Left cardiac atrium (tissue), 4 donors: Measurements from ENCODE around the gene ZSCAN32. TPM values are rescaled to one million over a fixed set of nuclear protein-coding genes. Genes with fewer than 3 reads are reported as not detected.

Experiments used
- ATAC-seq, 2 donors: fragments of 200-7000 bp; cut with Tn5 transposase; one replicate each; pipeline ENCODE4 v1.9.1; 2020; ENCODE audit warnings: mild to moderate bottlenecking in 2 of 2, moderate library complexity in 2 of 2
- DNase-seq: peaks from one replicate; pipeline ENCODE4 v3.0.0-alpha.2; 2020
- intact Hi-C, 2 donors: fragments of 100-400 bp; cut with DNase I; formaldehyde crosslinking; loops; one replicate each; pipeline versions ENCODE4 v1.14.1 to v1.15.1; 2022 to 2023
- total RNA-seq, 2 donors: library from RNA; stranded (reverse); fragmentation: NEBNext Ultra II Directional; extraction: Animal tissue kit (Norgen Biotek cat#: 25700); gene quantifications; one replicate each; pipeline ENCODE4 v1.2.1, GENCODE V29; 2021
- donor health status: DM: no; HTN: yes; CAD: no.
- donor health status: DM: no; HTN: yes; CAD: no; lungs with severe emphysema.
- donor health status: DM: yes; HTN: yes; CAD: no.
- donor health status: Dilated cardiomyopathy.

ZSCAN32 gene
- total RNA-seq, 2 donors from 2014 or later, result 7.1 to 9.4 TPM

DNA sequence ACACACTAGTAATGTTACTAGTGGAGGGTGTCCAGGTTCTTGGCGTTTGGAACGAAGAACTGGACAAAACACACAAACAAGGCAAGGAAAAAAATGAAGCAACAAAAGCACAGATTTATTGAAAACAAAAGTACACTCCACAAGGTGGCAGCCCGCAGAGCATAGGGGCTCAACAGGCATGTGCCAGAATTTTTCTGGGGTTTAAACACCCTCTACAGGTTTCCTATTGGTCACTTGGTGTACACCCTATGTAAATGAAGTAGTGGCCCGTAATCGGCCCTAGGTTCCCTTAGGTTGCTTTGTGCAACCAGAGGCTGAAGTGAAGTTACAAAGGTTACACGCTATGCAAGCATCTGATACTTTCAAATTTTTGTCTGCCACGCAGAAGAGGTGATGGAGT is 37.0 kb downstream of the ZSCAN32 start:
- intact Hi-C loops, result no loop called here
- no peak for ATAC-seq
- DNase-seq, result no peak

DNA sequence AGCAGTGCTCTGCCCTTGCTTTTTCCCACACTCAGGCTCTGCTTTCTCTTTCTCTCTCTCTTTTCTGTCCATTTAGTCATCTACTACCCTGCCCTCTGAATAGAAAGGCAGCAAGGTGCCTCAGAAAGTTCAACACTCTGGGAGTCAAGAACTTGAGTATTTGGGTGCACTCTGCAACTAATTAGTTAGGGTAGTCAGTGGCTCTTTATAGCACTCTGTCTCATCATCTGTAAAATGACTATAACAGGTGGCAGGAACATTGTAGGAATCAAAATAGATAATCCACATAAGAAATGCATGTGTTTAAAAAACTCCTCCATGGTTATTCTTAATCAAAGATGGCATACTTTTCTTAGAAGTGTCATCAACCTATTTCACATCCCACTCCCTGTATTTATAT is 37.9 kb downstream of the ZSCAN32 start:
- ATAC-seq (no peak), DNase-seq (no peak)
- intact Hi-C loops, result no loop called here

DNA sequence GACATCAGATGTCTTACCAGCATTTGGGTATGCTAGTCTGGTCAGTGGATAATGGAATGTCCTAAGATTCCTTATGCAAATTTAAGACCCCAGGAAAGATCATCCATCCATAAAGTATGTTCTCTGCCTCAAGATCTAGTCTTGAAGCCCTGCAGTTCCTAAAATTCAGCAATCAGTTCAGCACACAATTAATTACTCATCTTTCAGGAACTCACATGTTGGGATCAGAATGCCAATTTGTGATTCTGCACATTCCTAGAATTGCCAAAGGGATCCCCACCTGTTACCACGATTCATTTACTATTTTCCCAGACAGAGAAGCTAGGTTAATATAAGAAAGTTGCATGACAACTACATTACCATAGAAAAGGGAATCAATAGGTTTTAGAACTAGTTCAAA is 41.9 kb downstream of the ZSCAN32 start:
- ATAC-seq (no peak), DNase-seq (no peak)
- intact Hi-C loops, result no loop called here

DNA sequence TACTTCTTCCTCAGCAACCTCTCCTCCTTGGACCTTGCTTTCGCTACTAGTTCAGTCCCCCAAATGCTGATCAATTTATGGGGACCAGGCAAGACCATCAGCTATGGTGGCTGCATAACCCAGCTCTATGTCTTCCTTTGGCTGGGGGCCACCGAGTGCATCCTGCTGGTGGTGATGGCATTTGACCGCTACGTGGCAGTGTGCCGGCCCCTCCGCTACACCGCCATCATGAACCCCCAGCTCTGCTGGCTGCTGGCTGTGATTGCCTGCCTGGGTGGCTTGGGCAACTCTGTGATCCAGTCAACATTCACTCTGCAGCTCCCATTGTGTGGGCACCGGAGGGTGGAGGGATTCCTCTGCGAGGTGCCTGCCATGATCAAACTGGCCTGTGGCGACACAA is 44.7 kb downstream of the ZSCAN32 start:
- intact Hi-C loops, result no loop called here
- ATAC-seq, result no peak
- no peak for DNase-seq

DNA sequence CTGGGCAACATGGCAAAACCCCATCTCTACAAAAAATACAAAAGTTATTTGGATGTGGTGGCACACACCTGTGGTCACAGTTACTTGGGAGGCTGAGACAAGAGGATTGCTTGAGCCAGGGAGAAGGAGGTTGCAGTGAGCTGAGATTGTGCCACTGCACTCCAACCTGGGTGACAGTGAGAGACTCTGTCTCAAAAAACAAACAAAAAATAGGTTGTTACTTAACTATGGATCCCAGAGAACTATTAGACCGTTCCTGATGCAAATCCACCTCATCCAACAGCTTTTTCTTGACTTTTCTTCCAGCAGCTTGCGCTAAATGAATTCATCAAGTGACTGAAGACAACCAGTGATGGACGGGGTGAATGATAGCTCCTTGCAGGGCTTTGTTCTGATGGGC is 45.2 kb downstream of the ZSCAN32 start, which contains the start of gene OR2C1:
OR2C1 (plus strand) TSS at position 301 of the 400 bp plus-strand sequence; CDS start at position 353, 52 bp downstream.
- intact Hi-C loops, result no loop called here
- no peak for ATAC-seq

DNA sequence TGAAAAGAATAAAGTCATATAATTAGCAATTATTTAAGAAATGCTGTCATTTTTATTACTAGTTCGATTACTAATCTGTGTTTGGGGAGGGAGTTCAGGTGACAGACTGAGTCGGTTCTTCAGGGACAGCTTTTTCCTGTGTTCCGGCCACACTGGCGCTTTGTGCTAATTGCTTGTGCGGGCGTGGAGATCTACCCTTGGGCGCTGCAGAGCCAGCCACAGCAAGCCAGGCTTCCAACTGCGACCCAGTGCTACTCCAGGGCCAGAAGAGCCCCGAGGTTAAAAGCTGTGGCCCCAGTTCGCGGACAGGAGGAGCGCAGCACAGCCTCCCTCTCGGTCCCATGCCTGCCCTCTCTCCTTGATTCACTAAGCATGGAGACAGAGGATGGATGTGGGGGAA is 51.6 kb downstream of the ZSCAN32 start:
- intact Hi-C loops, result no loop called here
- no peak for ATAC-seq
- no peak for DNase-seq

More for the DNA sequence above, 45.2 kb downstream of the ZSCAN32 start, which contains the start of gene OR2C1:
- DNase-seq, result no peak

DNA sequence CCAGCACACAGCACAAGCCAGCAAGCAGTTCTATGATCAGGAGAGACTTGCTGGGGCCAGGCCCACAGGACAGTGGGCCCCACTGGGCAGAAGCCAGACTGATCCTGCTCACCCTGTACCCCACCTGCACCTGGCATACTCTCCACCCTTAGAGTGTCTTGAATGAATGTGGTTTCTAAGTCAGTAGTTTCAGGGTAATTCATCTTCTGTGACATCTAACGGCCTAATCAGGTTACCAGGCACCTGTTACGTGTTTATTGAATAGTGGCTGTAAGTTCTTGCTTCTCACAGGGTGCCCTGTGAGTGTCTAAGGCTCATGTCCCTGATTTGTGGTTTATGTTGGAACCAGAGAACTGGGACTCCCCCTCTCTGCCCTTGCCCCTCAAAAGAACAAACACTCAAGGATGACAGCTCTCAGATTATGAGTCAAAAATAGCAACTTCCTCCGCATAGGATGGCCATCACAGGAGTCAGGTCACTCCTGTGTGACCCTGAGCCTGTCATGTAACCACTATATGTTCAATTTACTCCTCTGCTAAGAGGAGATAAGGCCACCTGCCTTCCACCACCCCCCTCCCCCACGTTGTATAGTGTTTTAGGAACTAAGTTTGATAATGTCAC is 52.1 kb downstream of the ZSCAN32 start:
- ATAC-seq (no peak), DNase-seq (no peak)

DNA sequence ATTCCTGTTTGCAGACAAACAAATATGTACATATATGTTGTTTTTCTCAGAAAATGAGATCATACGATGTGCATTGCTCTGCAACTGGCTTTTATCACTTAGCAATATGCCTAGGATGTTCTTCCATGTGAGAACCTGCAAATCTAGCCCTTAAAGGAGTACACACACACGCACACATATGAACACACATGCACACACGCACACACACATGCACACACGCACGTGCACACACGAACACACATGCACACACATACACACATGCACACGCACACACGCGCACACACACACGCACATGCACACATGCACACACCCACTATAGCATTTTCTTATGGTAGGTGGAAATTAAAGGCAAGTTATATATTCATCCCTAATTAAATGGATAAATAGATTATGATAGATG is 53.2 kb downstream of the ZSCAN32 start:
- intact Hi-C loops, result no loop called here
- ATAC-seq, result no peak
- DNase-seq, result no peak

More for the DNA sequence above, 52.1 kb downstream of the ZSCAN32 start:
- intact Hi-C loops, result no loop called here

DNA sequence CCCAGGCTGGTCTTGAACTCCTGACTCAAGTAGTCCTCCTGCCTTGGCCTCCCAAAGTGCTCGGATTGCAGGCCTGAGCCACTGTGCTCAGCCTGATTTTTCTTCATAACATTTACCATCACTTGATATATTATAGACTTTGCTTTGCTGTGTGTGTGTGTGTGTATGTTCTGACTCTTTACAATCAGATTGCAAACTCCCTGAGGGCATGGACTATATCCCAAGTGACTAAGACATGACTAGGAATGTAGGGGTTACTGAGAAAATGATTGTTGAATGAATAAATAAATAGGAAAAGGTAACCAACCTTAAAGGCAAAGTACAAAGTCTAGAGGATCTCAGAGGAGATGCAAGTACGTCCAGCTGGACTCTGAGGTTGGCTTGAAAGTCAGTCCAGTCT is 54.8 kb downstream of the ZSCAN32 start:
- intact Hi-C loops, result no loop called here
- DNase-seq (no peak), ATAC-seq (no peak)

Other genes starting within 250 kb of the ZSCAN32 start
- not detected for gene OR1F1, start 212.8 kb downstream of the ZSCAN32 start, total RNA-seq
- 1 to 10 TPM; 5.7 to 8.8 TPM for gene ZNF200, start 165.8 kb downstream of the ZSCAN32 start, total RNA-seq
- gene MEFV, start 144.4 kb downstream of the ZSCAN32 start, total RNA-seq, result 1 to 10 TPM; 1.8 to 1.9 TPM
- 10 to 100 TPM in 1 of 2 donors, 1 to 10 TPM in 1; 9.0 to 19.2 TPM for gene ZNF263, start 117.5 kb downstream of the ZSCAN32 start, total RNA-seq
- gene TIGD7, start 95.6 kb downstream of the ZSCAN32 start, total RNA-seq, result 1 to 10 TPM; 6.3 to 9.8 TPM
- 10 to 100 TPM; 16.4 to 23.0 TPM for gene ZNF75A, start 95.5 kb downstream of the ZSCAN32 start, total RNA-seq
- under 1 TPM in 1 of 2 donors, not detected in 1; 0.18 TPM for gene OR2C1, start 45.1 kb downstream of the ZSCAN32 start, total RNA-seq
- 1 to 10 TPM; 8.6 TPM for gene ZNF174, start 211 bp upstream of the ZSCAN32 start, total RNA-seq
- gene ZNF597, start 42.5 kb upstream of the ZSCAN32 start, total RNA-seq, result 1 to 10 TPM; 1.4 to 2.3 TPM
- gene NAA60, start 42.7 kb upstream of the ZSCAN32 start, total RNA-seq, result 10 to 100 TPM; 35.4 to 38.2 TPM
- gene C16orf90, start 94.5 kb upstream of the ZSCAN32 start, total RNA-seq, result not detected
- 10 to 100 TPM; 15.4 to 16.0 TPM for gene CLUAP1, start 100.0 kb upstream of the ZSCAN32 start, total RNA-seq
- 1 to 10 TPM in 1 of 2 donors, under 1 TPM in 1; 0.81 to 1.0 TPM for gene NLRC3, start 176.4 kb upstream of the ZSCAN32 start, total RNA-seq
- 1 to 10 TPM; 2.5 to 2.8 TPM for gene SLX4, start 210.6 kb upstream of the ZSCAN32 start, total RNA-seq